HG02588 (cell line): ENCODE measurements around the gene PLCB1.

ENCODE experiments used
- ATAC-seq: cut with Tn5 transposase; IDR thresholded peaks from one replicate; pipeline ENCODE4 v1.9.1; 2021; ENCODE audit warnings: mild to moderate bottlenecking, moderate library complexity; ENCODE audit not compliant: unreplicated experiment

The PLCB1 gene

DNA sequence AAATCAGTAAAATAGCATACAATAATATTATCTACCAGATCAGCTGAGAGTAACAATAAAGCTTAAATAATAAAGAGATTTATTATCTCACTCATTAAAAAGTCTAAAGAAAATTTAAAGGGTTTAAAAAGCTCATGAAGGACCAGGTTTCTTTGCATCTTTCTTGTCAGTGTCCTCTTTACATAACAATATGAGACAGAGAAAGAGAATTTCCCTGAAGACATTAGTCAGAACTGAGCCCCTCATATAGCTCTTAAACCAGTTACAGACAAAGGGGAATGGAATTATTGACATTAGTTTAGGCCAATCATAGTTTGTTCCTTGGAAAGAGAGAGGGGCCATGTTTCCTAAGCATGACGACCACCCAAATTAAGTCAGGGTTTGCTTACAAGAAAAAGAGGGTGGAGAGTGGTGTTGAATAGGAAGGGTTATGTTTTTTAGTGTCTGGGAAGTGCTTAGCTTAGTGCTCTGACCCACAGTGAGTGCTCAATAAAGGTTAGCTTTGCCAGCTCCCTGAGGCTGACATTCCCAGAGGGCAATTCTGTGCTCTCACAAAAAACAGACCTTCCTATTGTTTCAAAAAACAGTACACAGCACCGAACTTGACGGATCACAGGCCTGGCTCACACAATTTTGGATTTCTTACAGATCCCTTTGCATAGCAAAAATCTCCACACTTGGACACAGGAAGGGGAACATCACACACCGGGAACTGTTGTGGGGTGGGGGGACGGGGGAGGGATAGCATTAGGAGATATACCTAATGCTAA, 3.6 kb upstream of the PLCB1 start:
- no peak for ATAC-seq

DNA sequence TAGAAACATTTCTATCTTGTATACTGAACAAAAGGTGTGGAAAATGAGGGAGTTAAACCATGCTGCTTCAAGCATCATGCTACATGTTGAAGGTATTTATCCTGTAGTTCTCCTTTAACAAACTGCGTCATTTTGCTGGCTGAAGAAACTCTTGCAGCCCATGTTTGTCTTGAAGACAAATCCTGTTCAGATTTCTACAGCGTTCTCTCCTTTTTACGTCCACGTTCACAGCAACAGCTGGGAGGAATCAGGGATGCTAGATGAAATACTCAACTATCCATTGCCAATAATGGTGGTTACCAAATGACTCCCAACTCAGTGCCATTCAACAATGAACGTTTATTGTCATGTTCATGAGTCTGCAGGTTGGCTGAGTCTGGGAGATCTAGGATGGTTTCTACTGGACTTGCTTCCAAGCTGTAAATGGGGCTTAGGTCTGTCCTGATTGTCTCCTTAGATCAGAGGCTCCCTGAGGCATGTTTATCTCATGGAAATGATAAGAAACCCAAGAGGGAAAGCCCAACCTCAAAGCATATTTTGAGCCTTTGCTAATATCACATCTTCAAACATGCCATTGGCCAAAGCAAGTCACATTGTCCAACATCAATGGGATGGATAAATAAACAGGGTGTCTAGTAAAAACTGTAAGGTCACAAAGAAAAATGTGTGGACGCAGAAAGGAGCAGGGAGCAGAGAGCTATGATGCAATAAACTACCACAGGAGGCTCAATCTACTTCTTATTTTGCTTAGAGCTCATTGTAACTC, 2.7 kb upstream of the PLCB1 start:
- no peak for ATAC-seq

DNA sequence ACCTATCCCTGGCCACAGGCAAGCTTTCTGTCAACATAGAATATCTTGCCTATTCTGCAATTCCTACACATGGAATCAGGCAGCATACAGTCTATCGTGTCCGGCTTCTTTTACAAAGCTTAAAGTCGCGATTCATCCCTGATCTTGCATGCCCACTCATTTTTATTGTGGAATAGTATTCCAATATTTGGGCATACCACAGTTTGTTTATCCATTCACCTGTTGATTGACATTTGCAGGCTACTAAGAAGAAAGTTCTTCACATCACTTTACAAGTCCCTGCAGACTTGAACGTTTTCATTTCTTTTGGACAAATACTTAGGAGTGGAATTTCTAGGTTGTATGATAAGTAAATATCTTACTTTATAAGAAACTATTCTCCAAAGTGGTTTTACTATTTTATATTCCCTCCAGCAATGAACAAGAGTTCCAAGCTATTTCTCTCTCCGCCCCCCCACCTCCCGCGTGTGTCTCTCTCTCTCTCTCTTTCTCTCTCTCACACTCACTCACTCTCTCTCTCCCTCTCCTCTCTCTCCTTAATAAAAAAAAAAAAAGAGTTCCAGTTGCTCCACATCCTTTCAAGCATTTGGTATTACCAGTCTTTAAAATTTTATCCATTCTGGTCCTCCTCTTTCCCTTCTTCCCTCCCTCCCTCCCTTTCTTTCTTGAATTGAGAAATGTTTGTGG, 1.1 kb upstream of the PLCB1 start:
- ATAC-seq: no peak

DNA sequence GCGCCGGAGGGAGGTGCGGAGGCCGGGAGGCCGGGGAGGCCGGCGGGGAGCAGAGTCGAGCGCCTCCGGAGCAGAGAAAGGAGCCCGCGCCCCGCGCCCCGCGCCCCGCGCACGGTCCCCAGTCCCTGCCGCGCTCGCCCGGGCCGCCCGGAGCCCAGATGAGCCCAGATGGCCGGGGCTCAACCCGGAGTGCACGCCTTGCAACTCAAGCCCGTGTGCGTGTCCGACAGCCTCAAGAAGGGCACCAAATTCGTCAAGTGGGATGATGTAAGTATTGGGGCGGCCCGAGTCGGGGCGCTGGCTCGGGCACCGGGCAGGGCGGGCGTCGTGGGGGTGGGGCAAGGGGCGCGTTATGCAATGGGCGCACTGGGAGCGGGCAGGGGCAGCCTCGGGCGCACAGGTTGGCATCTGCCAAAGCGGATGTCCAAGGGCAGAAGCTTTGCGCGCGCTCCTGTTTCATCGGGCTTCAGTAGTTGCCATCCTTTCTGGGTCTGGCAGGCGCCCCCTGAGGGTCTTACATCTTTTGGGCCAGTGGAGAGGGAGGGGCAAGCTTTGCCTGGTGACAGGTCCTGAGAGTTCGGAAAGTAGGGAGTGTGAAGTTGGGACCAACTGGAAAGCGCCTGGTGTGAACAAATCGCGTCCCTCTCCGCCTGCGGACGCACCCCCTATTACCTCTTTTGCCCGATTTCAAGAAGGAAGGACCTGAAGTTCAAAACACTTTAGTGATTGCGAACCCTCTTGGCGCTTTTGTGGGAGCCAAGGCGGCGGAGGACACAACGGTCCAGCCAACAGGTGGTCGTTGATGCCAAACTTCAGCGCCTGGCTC, 631 bp downstream of the PLCB1 start:
- ATAC-seq: no peak

DNA sequence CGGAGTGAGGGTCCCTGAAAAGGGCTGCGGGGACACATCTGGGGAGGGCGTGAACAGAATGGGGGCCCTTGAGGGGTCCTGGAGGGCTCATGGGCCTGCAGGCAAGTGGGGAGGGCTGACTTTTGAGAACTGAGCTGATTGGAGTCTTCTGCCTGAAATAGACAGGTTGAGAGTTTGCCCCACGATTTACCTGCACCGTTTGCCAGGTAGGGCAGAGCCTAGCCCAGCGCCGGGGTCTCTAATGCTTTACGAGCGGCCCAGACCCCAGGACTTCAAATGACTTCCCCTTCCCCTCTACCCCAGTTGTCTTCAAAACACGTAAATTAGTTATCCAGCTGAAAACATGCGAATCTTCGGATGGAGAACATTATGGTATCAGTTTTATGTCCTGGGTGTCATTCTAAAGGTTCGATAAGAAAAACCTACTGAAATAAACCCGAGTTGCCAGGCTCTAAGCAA, 1.3 kb downstream of the PLCB1 start:
- no peak for ATAC-seq

DNA sequence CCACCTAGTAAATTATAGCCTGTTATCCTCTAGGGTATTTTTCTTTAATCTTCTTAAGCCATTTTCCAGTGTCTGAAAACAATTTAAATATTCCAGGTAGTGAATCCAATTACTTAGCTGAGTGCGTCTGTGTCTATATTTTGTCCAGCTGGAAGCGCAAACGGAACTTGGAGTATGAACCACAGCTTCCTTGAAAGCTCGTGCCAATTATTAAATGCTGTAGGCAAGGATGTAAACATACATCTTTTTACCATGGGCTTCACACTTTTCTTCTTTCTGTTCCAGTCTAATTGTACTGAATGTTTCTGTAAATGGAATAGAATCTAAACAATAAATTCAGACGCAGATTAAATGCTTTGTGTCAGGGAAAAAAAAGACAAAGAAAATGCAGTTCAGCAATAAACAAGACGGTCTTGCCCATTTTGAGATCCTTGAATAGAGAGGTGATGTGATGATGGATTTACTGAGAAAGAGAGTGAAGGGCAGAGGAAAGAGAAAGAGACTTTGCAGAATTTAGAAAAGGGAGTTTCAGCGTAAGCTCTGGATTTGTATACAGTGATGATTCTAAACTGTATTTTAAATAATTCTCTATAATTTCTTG, 1.9 kb downstream of the PLCB1 start:
- ATAC-seq: no peak

DNA sequence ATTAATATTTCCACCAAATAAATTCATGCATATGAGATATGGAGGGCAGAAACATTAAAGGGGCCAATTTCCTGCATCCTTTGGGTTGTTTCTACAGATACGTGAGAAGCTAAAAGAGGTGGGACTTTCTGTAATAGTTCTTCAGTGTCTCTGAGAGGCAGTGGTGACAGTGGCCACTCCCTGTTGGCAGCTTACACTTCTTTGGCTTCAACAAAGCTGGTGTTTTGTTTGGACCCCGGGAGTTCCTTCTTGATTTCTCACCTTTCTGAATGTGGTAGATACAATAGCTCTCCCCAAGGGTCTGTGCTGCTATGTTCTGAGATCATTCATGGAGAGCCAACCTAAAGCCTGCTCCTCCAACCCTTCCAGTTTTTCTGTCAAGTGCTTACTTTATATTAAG, 7.8 kb downstream of the PLCB1 start:
- no peak for ATAC-seq

DNA sequence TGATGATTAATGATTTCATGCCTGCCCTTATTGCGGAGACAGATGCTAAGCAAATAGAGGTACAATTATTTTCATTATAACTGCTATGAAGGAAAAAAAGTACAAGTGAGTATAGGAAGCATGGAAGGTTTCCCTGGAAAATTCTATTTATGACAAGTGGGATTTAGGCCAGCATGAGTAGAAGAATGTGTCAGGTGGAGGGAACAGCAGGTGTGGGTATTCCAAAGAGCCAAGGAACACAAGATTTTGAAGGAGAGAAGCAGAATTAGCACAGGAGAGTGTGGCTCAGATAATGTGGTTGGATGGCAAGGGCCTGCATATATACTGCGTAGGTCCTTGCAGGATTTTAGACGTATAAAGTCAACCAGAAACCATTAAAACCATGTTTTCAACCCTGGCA, 11.4 kb downstream of the PLCB1 start:
- ATAC-seq: no peak

DNA sequence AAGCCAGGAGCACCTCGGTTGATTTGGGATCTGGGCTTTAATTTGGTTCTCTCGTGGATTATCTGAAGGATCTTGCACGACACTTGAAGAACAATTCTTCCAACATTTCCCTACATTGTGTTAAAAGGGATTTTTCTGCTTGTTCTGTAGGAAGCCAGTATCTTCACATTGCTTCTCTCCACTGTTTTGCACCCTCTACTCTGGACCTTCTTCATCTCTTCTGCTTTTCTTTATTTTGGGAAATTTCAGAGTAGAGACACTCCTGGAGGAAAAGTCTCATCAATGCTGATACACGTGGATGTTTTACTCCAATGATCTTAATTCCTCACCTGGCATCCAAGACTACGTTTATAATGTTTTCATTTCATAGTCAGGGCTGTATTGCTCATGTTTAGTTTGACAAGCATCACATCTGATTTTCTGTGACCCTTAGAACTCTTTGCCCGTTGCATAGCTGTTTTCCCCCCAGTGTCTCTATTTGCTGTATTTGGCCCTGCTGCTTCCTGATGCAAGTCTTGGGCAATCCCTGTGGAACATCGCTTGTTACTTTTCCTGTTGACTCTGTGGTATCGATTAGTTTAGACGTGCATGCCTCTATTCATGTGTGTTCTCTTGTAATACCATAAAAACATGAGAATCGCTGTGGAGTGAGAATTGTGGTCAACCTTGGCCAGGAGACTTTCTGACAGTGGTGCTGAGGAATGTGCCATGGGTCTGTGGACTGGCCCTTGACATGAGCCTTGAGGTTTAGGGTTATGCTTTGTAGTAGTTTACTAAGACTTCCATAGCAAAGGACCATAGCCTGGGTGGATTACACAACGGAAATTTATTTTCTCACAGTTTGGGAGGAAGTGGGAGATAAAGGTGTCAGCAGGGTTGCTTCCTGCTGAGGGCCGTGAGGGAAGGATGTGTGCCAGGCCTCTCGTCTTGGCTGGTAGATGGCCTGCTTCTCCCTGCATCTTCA, 12.5 kb downstream of the PLCB1 start:
- ATAC-seq: no peak

DNA sequence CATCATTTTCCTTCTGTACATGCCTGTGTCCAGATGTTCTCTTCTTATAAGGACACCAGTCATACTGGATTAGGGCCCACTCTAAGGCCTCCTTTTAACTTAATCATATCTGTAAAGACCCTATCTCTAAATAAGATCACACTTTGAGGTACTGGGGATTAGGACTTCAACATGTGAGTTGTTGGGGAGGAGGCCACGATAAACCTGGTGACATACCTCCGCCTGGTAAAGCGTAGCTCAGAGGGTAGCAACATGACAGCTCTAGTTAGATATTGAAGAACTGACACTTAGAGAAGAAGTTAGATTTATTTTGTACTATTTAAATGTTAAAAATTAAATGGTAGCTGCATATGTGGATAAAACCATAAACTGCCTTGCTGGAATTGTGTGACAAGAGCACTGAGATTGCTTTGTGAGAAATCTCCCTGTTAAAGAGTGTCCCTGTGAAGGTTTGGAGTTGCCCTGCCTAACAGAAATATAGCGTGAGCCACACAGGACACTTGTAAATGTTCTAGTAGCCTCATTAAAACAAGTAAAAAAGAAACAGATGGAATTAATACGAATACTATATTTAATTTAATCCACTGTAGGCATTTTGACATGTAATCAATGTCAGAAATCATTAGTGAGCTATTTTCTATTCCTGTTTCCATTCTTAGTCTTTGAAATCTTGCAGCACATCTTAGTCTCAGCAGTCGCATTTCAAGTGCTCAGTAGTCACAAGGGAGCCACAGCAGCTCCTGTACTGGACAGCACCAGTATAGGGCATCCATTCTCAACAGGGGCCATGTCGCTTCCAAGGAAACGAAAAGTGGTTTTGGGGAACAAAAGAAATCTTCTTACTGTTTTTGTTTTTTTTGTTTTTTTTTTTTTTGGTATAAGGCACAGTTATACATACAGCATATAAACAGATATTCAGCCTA, 13.4 kb downstream of the PLCB1 start:
- no peak for ATAC-seq

DNA sequence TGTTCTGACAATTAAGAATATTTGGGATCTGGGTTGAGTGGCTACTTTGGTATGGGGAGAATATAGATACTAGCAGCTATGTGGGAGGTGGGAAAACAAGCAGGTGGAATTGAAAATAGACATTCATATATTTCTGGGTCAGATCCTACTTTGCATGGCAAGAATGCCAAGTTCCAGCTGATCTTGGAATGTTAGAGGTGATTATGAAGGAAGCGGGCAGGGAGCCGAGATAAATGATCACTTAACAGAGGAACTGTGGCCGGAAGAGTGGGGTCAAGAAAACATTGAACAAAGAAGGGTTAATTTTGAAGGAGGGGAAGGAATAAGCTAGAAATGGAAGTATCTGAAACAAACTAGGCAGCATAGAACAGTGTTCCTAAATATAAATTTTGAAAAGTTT, 15.4 kb downstream of the PLCB1 start:
- ATAC-seq: no peak

DNA sequence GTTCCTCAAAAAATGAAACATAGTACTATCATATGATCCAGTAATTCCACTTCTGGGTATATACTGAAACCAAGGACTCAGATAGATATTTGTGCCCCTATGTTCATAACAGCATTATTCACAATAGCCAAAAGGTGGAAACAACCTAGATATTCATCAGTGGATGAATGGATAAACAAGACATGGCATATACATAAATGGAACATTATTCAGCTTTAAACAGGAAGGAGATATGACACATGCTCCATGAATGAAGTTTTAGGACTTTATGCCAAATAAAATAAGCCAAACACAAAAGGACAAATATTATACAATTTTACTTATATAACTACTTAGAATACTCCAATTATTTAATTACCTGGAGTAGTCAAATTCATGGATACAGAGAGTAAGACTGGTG, 16.4 kb downstream of the PLCB1 start:
- no peak for ATAC-seq

DNA sequence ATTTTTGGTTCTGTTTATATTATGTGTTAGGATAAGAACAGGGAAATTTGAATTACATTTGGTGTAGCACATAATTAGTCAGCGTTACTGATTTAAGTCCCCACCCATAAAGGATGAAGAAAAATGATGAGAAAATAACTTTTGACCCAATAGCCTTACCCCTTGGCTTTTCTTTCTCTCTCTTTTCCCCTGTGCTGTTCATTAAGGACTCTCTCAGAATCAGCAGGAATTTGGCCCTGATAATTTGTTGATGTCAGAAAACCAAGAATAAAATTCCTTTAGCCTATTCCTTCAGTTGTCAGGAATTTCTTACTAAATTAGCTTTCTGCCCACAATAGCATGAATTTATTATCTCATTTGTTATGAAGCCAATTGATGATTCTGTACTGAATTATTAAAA, 18.5 kb downstream of the PLCB1 start:
- ATAC-seq: no peak

DNA sequence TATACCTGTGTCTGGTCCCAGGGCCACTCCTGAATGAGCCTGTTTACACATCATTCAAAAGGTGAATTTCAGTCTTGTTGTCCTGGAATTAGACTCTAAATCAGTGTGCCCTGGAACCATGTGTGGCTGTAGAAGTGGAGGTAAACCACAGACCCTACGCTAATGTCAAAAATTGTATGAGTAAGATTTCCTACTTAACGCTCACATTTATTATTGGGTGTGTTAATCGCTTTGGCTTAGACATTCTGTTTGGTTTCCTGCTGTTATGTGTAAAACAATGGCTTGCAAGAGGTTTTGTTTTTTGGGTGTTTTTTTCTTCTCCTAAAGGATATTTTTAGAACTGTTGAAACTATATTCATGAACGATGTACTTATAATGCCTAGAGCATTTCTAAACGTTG, 19.3 kb downstream of the PLCB1 start:
- ATAC-seq: no peak

DNA sequence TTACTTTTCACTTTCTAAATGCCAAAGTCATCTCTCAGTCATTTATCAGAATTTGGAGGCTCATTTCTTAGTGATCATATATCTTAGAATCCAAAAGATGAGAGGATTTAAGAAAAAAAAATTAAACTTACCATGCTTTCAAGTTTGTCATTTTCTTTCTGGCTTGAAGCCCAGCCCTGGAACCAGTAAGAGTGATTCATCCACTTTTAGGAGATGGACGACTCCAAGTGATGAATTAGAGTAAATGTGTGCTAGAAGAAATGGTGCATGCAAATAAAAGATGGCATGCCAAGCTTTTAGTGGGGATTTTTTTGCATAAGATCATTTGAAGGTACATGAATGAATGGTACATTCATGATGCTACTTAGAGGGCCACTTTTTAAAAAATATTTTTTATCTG, 20.1 kb downstream of the PLCB1 start:
- no peak for ATAC-seq

DNA sequence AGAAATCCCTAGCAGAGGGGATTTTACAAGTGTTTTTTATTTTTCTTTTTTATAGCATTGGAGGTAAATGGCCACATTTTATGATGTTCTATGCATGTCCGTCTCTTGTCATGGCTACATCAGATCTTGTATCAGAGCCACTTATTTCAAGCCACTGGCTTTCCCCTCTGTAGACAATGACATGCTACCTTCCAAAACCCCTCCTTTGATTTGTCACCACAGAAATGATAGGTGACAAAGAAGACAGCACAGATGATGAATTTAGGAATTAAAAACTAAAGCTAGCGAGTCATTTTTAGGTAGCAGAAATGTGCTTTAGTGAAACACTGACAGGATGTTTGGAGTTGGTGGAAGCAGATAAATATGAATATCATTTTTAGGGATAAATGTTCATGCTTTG, 20.8 kb downstream of the PLCB1 start:
- no peak for ATAC-seq

DNA sequence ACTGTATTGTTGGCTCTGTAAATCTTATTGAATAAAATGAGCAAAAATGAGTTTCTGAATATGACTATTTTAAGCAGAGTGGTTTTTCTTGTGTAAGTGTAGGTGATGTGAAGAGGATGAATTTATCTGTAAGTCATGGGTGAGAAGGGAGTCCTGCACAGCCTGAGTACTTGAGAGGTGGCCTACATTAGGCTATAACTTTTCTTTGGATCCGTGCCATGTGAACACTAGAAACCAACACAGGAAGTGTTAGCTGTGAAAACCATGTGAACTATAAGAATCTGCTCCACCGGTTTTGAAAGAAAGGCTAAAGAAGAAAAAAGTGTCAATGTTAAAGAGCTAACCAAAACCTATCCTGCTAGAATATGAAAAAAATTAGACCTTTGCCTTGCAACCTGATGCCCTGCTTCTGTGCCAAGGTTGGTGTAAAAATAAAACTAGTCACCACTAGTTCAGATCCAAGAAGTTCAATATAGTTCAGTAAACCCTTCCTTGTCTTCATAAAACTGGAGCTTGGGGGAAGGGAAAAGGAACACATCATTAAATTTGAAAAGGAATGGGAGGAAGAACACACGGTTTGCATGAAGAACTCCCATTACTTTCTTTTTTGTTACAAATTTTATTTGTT, 21.3 kb downstream of the PLCB1 start:
- no peak for ATAC-seq

DNA sequence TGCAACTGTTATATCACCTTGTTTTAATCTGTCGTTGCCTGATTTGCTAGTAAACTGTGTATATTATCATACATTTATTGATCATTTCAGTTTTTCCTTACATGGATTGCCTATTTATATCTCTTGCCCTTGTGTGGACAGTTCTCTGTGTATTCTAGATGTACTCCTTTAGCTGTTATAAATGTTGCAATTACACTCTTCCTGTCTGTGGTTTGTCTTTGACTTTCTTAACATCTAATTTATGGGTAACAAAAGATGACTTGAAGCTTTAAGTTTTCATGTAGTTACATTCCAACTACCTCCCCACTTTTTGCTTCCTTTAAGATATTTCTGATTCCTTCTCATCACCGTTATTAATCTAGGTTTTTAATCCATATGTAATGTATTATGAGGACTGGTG, 22.6 kb downstream of the PLCB1 start:
- no peak for ATAC-seq
